ENCODE results near the gene OR1M1. TPM values are rescaled to one million over a fixed set of nuclear protein-coding genes. Genes with fewer than 3 reads are reported as not detected.

Gene OR1M1
- total and polyA plus RNA-seq, 9 of the 15 experiments (the other 6 are each of a cell fraction or from before 2014, with no cell fraction given), result not detected

DNA sequence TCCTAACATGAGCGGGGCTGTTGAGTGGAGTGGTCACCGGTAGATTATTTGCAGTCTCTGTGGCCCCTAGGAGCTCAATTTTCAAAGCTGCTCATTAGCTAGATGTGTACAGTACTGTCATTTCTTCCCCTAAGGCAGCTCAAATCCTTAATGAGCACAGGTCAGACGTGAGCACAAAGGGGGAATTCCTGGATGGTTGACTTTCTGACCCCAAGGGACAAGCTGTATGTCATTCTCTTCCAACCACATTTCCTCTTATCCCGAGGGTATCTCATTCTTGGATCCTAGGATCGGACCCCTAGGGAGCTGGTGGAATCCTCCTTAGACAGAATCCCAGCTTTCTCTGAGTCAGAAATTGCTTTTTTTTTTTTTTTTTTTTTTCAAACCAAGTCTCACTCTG, 45.6 kb downstream of the OR1M1 start:
- Histone ChIP-seq H3K9me1 (ENCODE audit: control insufficient read depth, insufficient read depth, low read length) (no peaks in the 10 kb centered on the region), H3K27me3 (ENCODE audit: control insufficient read depth in 2 of 2, insufficient read depth in 2 of 2, low read length in 2 of 2) (no peaks in the 10 kb centered on the region; a peak in 1 of 5 replicates), H3K4me1 (replicated peaks in 1 of 2; ENCODE audit: control insufficient read depth in 2 of 2, insufficient read depth in 2 of 2, low read length in 2 of 2) (no peaks in the 10 kb centered on the region; a peak in 1 of 5 replicates), H3K9me3 (replicated peaks; ENCODE audit: control insufficient read depth, insufficient read depth, low read depth, low read length) (no peaks in the 10 kb centered on the region), H2AFZ (ENCODE audit: low read depth, low read length) (no peak overlapping the region), H3K4me3 (no peak overlapping the region), H3K9ac (ENCODE audit: insufficient read depth in 1 of 2, low read depth in 2 of 2, low read length in 2 of 2) (no peak overlapping the region), H3K79me2 (ENCODE audit: control insufficient read depth, insufficient read depth, low read length) (no peaks in the 10 kb centered on the region), H4K20me1 (replicated peaks; ENCODE audit: control insufficient read depth, insufficient read depth, low read length) (no peaks in the 10 kb centered on the region), H3K27ac (ENCODE audit: extremely low read depth, low read depth, low read length) (no peak overlapping the region), H3K4me2 (ENCODE audit: insufficient read depth, low read length) (no peak overlapping the region), H3K36me3 (ENCODE audit: control insufficient read depth, insufficient read depth, low read length) (no peaks in the 10 kb centered on the region)
- intact Hi-C loops (cut with micrococcal nuclease), result no loop called here
- TF ChIP-seq, protein P1, sequence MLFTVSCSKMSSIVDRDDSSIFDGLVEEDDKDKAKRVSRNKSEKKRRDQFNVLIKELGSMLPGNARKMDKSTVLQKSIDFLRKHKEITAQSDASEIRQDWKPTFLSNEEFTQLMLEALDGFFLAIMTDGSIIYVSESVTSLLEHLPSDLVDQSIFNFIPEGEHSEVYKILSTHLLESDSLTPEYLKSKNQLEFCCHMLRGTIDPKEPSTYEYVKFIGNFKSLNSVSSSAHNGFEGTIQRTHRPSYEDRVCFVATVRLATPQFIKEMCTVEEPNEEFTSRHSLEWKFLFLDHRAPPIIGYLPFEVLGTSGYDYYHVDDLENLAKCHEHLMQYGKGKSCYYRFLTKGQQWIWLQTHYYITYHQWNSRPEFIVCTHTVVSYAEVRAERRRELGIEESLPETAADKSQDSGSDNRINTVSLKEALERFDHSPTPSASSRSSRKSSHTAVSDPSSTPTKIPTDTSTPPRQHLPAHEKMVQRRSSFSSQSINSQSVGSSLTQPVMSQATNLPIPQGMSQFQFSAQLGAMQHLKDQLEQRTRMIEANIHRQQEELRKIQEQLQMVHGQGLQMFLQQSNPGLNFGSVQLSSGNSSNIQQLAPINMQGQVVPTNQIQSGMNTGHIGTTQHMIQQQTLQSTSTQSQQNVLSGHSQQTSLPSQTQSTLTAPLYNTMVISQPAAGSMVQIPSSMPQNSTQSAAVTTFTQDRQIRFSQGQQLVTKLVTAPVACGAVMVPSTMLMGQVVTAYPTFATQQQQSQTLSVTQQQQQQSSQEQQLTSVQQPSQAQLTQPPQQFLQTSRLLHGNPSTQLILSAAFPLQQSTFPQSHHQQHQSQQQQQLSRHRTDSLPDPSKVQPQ (CRISPR knock-in tag; IDR thresholded peaks at IDR 0.05; ENCODE audit: borderline replicate concordance), result no peak
- TF ChIP-seq ZNF57 (CRISPR knock-in tag; IDR thresholded peaks at IDR 0.05) (no peak), ZNF436 (CRISPR knock-in tag; IDR thresholded peaks at IDR 0.05) (no peak)
- POLR2A ChIA-PET, result interaction anchor here (1.2 kb wide), 1 partner anchor 622 kb away, joined by 3 read pairs; no protein-coding TSS in a partner anchor
- WGBS (ENCODE audit: insufficient coverage, low coverage, missing lambda C conversion rate), result 12% methylated on average over 5 of the region's 5 CpGs
- FAIRE-seq (no peak), ATAC-seq (no peak), DNase-seq (ENCODE audit: extremely low read depth in 1 of 4, low spot score in 3 of 4) (no peak)
- in situ Hi-C loops (cut with MboI), result loop anchor here (10.0 kb wide), 2 partner anchors 492 to 662 kb away; partner anchors contain the start of gene ZNF561
- CTCF ChIA-PET (ENCODE audit: low intra/inter-chr PET ratio), result interaction anchor here (0.5 kb wide), 1 partner anchor 10 kb away, joined by 4 read pairs; no protein-coding TSS in a partner anchor
- no TSS peak for BruUV-seq (replicated peaks)

All from K562 (cell line).